ENCODE measurements around the gene TBC1D17.

GRCh38 chr19:49882643-49883042 is 5.1 kb downstream of the TBC1D17 start:
- TF ChIP-seq CTCF (conservative IDR thresholded peaks at IDR 0.05; ENCODE audit: low read depth, low read length): no peak
- TF ChIP-seq EZH2 (IDR thresholded peaks at IDR 0.05; ENCODE audit: borderline replicate concordance, low read depth, low read length, poor library complexity, severe bottlenecking): no peak
